ENCODE measurements around the gene ZBTB1.

DNA sequence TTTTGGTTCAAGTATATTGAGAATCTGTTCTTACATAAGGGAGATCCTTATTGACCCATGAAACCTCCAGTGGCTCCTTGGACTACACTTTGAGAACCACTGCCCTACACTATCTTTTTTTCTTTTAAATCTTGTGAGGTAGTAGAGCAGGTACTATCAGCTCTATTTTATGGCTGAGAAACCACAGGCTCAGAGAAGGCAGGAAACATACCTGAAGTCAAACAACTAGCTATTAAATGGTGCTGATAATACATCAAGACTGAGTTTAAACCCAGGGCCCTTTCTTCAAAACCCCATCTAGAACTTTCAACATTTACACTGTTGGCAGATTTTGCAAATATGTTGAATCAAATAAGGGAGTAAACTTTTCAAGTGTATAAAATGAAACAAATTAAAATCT, 7.8 kb upstream of the ZBTB1 start:
- TF ChIP-seq ZBTB21 (CRISPR knock-in tag; IDR thresholded peaks at IDR 0.05; ENCODE audit: borderline replicate concordance) (no peak), ELF4 (CRISPR knock-in tag; IDR thresholded peaks at IDR 0.05; ENCODE audit: low read depth) (no peak), USF2 (CRISPR knock-in tag; IDR thresholded peaks at IDR 0.05) (no peak)
- TF ChIP-seq, protein P1, sequence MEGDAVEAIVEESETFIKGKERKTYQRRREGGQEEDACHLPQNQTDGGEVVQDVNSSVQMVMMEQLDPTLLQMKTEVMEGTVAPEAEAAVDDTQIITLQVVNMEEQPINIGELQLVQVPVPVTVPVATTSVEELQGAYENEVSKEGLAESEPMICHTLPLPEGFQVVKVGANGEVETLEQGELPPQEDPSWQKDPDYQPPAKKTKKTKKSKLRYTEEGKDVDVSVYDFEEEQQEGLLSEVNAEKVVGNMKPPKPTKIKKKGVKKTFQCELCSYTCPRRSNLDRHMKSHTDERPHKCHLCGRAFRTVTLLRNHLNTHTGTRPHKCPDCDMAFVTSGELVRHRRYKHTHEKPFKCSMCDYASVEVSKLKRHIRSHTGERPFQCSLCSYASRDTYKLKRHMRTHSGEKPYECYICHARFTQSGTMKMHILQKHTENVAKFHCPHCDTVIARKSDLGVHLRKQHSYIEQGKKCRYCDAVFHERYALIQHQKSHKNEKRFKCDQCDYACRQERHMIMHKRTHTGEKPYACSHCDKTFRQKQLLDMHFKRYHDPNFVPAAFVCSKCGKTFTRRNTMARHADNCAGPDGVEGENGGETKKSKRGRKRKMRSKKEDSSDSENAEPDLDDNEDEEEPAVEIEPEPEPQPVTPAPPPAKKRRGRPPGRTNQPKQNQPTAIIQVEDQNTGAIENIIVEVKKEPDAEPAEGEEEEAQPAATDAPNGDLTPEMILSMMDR (IDR thresholded peaks at IDR 0.05) = no peak
- TF ChIP-seq, protein P2, sequence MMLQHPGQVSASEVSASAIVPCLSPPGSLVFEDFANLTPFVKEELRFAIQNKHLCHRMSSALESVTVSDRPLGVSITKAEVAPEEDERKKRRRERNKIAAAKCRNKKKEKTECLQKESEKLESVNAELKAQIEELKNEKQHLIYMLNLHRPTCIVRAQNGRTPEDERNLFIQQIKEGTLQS (CRISPR knock-in tag; conservative IDR thresholded peaks at IDR 0.05) = no peak
